Gastroesophageal sphincter (tissue), 4 donors: ENCODE data around the gene ASPA. TPM values are rescaled to one million over a fixed set of nuclear protein-coding genes. Genes with fewer than 3 reads are reported as not detected.

Experiments used
- ATAC-seq: fragments of 150-250 bp; one replicate; pipeline ENCODE4 v1.9.1; 2016; ENCODE audit warnings: mild to moderate bottlenecking, moderate library complexity
- H3K27ac ChIP-seq, 4 donors: fragments of 200-600 bp; sonication (generic) in 3 of 4; 1 replicate in 3 of 4; 2 replicates in 1 of 4; pipeline ENCODE4 v1.5.1; 2016 to 2019
- H3K27me3 ChIP-seq: fragments of 200-600 bp; sonication (generic); one replicate; pipeline ENCODE4 v1.5.1; 2019
- H3K36me3 ChIP-seq, 2 donors: fragments of 200-600 bp; sonication (generic); one replicate each; pipeline ENCODE4 v1.5.1; 2019; ENCODE audit warnings: control low read depth in 1 of 2
- H3K4me1 ChIP-seq, 3 donors: fragments of 200-600 bp; sonication (generic); 1 replicate in 2 of 3; 2 replicates in 1 of 3; pipeline ENCODE4 v1.5.1; 2016 to 2019; ENCODE audit warnings: control low read depth in 2 of 3
- H3K4me3 ChIP-seq, 2 donors: fragments of 200-600 bp; sonication (generic); one replicate each; pipeline ENCODE4 v1.5.1; 2019; ENCODE audit warnings: mild to moderate bottlenecking in 1 of 2, moderate library complexity in 1 of 2
- H3K9me3 ChIP-seq, 3 donors: fragments of 200-600 bp; sonication (generic); one replicate each; pipeline ENCODE4 v1.5.1; 2017 to 2019; ENCODE audit warnings: control low read depth in 2 of 3
- CTCF ChIP-seq, 4 experiments: fragments of 200-600 bp in 2 of 4; fragments of 450-650 bp in 2 of 4; sonication (generic) in 1 of 4; IDR thresholded peaks; one replicate each; pipeline ENCODE4 v1.5.1; 2017 to 2019; ENCODE audit warnings: antibody characterized with exemption in 4 of 4, mild to moderate bottlenecking in 2 of 4, moderate library complexity in 2 of 4
- EP300 ChIP-seq: sonication (generic); formaldehyde crosslinking; IDR thresholded peaks from one replicate; pipeline ENCODE4 v1.6.1; 2017; ENCODE audit warnings: antibody characterized with exemption, mild to moderate bottlenecking
- POLR2A ChIP-seq, 2 donors: fragments of 450-650 bp; IDR thresholded peaks; one replicate each; pipeline ENCODE4 v1.6.1; 2017; ENCODE audit warnings: antibody characterized with exemption in 2 of 2, mild to moderate bottlenecking in 2 of 2, moderate library complexity in 1 of 2
- POLR2AphosphoS5 ChIP-seq: sonication (generic); formaldehyde crosslinking; IDR thresholded peaks from one replicate; pipeline ENCODE4 v1.6.1; 2017; ENCODE audit warnings: antibody characterized with exemption
- WGBS, 2 donors: methylation state at CpG; one replicate each; pipeline ENCODE4 v1.1.5; 2018; ENCODE audit warnings: low coverage in 1 of 2; 5-methylcytosine and 5-hydroxymethylcytosine counted together
- total RNA-seq, 4 donors: library from RNA; depleted of rRNA; stranded (reverse); fragments of >200 nt; gene quantifications; one replicate each; pipeline ENCODE4 v1.1.0, GENCODE V29; 2016

ASPA gene
- total RNA-seq, 4 donors from 2014 or later = 1.4 to 3.4 (median 2.7) TPM

GRCh38 chr17:3524024-3524423 is 48.2 kb downstream of the ASPA start:
- Histone ChIP-seq H3K4me1 (peaks cover 0 to under 1% (median 0%) of the 10 kb centered on the region in 3 donors), H3K9me3 (no peaks in the 10 kb centered on the region), H3K27me3 (peaks cover 14% of the 10 kb centered on the region), H3K27ac (no peak overlapping the region), H3K4me3 (no peak overlapping the region), H3K36me3 (no peaks in the 10 kb centered on the region)
- ATAC-seq = no peak
- WGBS, 2 donors = 89 to 96% methylated on average over 5 to 8 of the region's 13 CpGs
- TF ChIP-seq POLR2AphosphoS5 (no peak), POLR2A (IDR thresholded peaks at IDR 0.05) (no peak), EP300 (no peak), CTCF (IDR thresholded peaks at IDR 0.05) (no peak)

GRCh38 chr17:3526491-3526890 is 50.7 kb downstream of the ASPA start:
- no peaks in the 10 kb centered on the region for H3K9me3 ChIP-seq
- TF ChIP-seq POLR2AphosphoS5 = no peak
- no peak for TF ChIP-seq POLR2A (IDR thresholded peaks at IDR 0.05)
- no peak for TF ChIP-seq EP300
- no peak for TF ChIP-seq CTCF (IDR thresholded peaks at IDR 0.05)
- H3K4me1 ChIP-seq = peaks cover 0 to 21% (median 0%) of the 10 kb centered on the region in 3 donors
- no peaks in the 10 kb centered on the region for H3K36me3 ChIP-seq
- H3K27ac ChIP-seq = no peak overlapping the region
- ATAC-seq = no peak
- 78 to 82% methylated on average over 6 of the region's 12 CpGs for WGBS, 2 donors
- peaks cover 36% of the 10 kb centered on the region for H3K27me3 ChIP-seq
- no peak overlapping the region for H3K4me3 ChIP-seq

GRCh38 chr17:3526971-3527370 is 51.2 kb downstream of the ASPA start:
- H3K27me3 ChIP-seq = peaks cover 41% of the 10 kb centered on the region
- WGBS, 2 donors = 79 to 93% methylated on average over 3 to 7 of the region's 10 CpGs
- peaks cover 0 to 21% (median 0%) of the 10 kb centered on the region in 3 donors for H3K4me1 ChIP-seq
- H3K4me3 ChIP-seq = no peak overlapping the region
- TF ChIP-seq POLR2A (IDR thresholded peaks at IDR 0.05) (no peak), CTCF (IDR thresholded peaks at IDR 0.05) (no peak), POLR2AphosphoS5 (no peak), EP300 (no peak)
- H3K36me3 ChIP-seq = no peaks in the 10 kb centered on the region
- ATAC-seq = no peak
- no peaks in the 10 kb centered on the region for H3K9me3 ChIP-seq
- no peak overlapping the region for H3K27ac ChIP-seq

- Histone ChIP-seq H3K27ac (no peak overlapping the region), H3K27me3 (peaks cover 46% of the 10 kb centered on the region), H3K9me3 (no peaks in the 10 kb centered on the region), H3K36me3 (no peaks in the 10 kb centered on the region), H3K4me3 (no peak overlapping the region), H3K4me1 (peaks cover 0 to 21% (median 0%) of the 10 kb centered on the region in 3 donors)
- no peak for ATAC-seq
- 97% methylated on average over 3 to 5 of the region's 5 CpGs for WGBS, 2 donors
- TF ChIP-seq CTCF (IDR thresholded peaks at IDR 0.05) = no peak
- no peak for TF ChIP-seq EP300
- no peak for TF ChIP-seq POLR2A (IDR thresholded peaks at IDR 0.05)
- TF ChIP-seq POLR2AphosphoS5 = no peak
Measured at GRCh38 chr17:3527468-3527867, 51.7 kb downstream of the ASPA start.

- H3K27me3 ChIP-seq = peaks cover 50% of the 10 kb centered on the region
- no peak overlapping the region for H3K27ac ChIP-seq
- 86 to 96% methylated on average over 1 to 8 of the region's 8 CpGs for WGBS, 2 donors
- peaks cover 0 to 21% (median 0%) of the 10 kb centered on the region in 3 donors for H3K4me1 ChIP-seq
- TF ChIP-seq POLR2A (IDR thresholded peaks at IDR 0.05) = no peak
- no peak for TF ChIP-seq EP300
- no peak for TF ChIP-seq CTCF (IDR thresholded peaks at IDR 0.05)
- no peak for TF ChIP-seq POLR2AphosphoS5
- no peak overlapping the region for H3K4me3 ChIP-seq
- H3K9me3 ChIP-seq = no peaks in the 10 kb centered on the region
- no peaks in the 10 kb centered on the region for H3K36me3 ChIP-seq
- ATAC-seq = no peak
Measured at GRCh38 chr17:3527896-3528295, 52.1 kb downstream of the ASPA start.
